Thyroid gland (tissue), 4 donors: ENCODE results near the gene RRAGB.

Source experiments
- CTCF ChIP-seq, 6 experiments: fragments of 200-600 bp in 3 of 6; fragments of 450-650 bp in 3 of 6; sonication (generic) in 3 of 6; IDR thresholded peaks; one replicate each; pipeline ENCODE4 v1.5.1; 2016 to 2019; ENCODE audit warnings: antibody characterized with exemption in 6 of 6, mild to moderate bottlenecking in 2 of 6, inconsistent platforms in 1 of 6, moderate library complexity in 1 of 6
- POLR2A ChIP-seq, 2 donors: fragments of 450-650 bp; IDR thresholded peaks; one replicate each; pipeline ENCODE4 v1.6.1; 2017; ENCODE audit warnings: antibody characterized with exemption in 2 of 2, mild to moderate bottlenecking in 2 of 2, moderate library complexity in 1 of 2

GRCh38 chrX:55750256-55750655 is 32.7 kb downstream of the RRAGB start:
- TF ChIP-seq CTCF (IDR thresholded peaks at IDR 0.05) (no peak), POLR2A (IDR thresholded peaks at IDR 0.05) (no peak)
